IPS DF 4.7 (cell line): Measurements from ENCODE around the gene E4F1.

ENCODE experiments used
- DNase-seq: peaks from one replicate; pipeline ENCODE4 v3.0.0-alpha.2; 2013; ENCODE audit warnings: low spot score; ENCODE audit errors: extremely low read depth

The E4F1 gene

DNA sequence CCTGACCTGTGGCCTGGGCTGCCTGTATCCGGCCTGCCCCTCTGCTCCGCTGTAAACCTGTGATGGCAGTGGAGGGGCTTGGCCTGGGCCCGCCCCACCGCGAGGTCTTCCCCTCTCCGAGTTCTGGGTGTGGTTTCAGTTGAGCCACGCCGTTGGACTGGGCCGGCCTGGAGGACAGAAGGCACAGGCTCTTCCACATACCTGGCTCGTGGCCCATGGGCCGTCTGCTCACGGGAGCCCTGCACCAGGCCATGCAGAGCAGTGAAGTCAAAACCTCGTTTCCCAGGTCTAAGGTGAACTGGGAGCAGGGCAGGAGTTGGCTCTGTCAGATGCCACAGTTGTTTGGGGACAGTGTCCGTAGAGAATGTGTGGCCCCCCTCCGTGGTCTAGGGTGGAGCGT lies 50.1 kb downstream of the E4F1 start:
- DNase-seq: no peak

DNA sequence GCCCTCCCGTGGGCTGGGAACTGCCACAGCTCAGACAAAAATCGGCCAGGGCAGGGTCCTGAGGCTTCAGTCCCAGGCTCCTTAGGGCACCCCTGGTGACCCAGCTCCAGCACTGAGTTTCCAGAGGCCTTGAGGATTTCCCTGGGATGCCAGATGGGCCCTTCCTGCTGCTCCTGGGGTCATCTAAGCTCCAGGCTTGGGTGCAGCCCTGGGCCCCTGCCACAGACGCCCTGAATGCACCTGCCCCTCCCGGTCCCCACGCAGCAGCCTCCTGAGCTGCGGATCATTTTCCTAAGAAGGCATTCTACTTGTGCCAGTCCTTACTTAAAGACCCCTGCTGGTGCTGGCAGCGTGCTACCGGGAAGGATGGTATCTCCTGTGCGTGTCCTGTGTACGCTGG lies 50.5 kb downstream of the E4F1 start:
- no peak for DNase-seq

DNA sequence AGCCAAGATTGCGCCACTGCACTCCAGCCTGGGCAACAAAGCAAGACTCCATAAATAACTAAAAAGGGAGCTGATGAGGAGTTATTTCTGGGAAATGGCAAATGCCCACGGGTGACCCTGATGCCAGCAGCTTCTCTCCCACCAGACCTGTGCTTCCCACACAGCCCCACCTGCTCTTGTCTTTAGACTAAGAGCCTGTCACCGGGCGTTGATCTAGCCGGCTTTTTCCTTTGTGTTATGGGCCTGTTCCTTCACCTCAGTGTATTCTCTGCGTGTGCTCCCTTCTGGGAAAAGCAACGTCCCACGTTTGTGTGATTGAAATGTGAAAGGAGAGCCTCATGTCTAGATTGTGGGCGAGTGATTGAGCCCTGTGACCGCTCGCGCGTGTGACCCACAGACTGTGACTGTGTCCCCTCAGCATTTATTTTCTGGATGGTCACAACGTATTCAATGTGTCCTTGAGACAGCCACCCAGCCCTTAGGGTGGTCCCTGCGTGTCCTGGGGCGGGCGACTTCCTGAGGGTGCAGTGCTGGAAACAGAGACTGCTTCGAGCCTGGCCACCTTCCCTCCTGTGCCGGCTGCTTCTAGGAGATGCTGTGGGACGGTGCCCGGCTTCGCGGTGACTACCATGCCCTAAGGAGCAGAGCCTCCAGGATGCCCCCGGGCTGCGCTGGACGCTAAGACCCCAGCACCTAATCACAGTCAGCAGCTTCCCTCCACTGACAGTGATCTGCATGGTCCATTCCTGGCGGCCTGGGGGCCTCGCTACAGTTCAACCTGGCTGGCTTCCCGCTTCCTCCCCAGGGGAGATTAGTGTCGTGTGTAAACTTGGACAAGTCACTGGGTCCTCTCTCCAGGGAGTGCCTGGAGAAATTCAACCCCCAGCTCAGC lies 52.3 kb downstream of the E4F1 start:
- no peak for DNase-seq

DNA sequence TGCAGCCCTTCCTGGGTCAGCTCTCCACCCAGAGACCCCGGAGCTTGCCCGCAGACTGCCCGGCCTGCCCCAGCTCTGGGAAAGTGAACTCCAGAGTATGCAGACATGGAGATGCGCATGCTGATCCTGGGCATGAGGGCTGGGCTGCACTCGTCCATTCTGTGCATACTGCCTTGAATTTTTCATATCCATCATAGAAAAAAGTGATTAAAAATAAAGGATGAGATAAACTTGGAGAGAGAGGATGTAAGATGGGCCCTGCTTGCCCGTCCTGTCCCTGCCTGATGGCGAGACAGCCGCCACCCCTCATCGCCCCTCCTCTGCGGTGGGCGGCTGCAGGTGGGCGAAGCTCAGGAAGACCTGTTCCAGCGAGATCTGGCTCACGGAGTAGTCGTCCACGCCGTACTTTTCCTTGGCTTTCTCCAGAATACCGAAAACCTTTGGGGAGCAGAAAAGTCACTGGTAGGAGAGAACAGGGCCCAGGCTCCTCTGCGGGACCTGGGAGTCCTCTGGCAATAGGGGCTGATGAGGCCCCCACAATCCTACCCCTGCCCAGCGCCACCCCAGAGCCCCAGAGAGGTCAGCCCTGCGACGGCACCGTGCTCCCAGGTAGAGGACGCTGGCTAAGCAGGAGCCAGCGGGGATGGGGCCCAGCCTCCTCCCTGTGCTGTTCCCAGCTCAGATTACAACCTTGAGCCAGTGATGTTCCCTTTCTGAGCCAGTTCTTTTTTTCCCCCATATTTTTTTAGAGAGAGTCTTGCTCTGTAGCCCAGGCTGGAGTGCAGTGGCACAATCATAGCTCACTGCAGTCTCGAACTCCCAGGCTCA lies 53.2 kb downstream of the E4F1 start:
- DNase-seq: no peak

DNA sequence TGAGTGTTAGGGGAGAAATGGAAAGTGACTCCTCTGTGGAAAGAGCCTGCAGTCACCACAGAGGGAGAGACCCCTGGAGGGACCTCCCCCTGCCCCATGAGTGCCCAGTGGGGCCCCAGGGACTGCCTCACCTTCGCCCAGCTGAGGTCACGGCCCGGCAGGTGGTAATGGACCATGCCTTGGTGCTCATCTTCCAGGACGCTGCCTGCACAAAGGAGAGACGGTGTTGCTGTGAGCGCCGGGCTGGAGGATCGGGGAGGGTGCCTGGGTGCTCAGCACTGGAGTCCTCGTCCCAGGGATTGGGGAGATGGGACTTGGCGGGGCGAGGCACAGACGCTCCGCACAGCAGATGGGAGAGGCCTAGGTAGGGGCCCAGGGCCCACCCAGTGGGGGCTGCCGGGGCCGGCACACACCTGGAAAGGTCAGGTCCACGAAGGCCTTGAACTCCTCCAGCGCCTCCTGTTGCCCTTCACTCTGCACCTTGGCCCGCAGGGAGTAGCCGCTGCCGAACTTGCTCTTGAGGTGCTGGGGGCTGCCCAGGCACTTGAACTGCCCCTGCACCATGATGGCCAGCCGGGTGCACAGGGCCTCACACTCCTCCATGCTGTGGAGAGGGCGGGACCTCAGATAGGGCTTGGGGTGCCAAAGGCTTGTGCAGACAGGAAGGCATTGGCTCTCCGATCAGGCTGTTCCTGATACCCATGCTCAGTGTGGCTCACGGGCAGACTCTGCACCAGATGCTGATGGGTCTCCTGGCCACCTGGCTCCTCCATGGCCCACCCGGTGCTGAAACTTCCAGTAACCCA lies 54.3 kb downstream of the E4F1 start:
- no peak for DNase-seq

DNA sequence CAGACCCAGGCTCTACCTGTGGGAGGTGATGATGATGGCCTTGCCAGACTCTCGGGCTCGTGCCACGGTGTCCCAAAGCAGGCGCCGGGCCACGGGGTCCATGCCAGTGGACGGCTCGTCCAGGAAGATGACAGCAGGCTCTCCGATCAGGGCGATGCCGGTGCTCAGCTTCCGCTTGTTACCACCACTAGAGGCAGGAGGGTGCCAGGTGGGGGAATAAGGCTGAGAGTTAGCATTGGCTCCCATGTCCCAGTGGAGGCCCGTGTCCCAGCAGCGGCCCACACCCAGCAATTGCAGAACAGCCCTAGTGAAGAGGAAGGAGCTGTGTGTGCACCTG lies 54.8 kb downstream of the E4F1 start:
- DNase-seq: no peak

DNA sequence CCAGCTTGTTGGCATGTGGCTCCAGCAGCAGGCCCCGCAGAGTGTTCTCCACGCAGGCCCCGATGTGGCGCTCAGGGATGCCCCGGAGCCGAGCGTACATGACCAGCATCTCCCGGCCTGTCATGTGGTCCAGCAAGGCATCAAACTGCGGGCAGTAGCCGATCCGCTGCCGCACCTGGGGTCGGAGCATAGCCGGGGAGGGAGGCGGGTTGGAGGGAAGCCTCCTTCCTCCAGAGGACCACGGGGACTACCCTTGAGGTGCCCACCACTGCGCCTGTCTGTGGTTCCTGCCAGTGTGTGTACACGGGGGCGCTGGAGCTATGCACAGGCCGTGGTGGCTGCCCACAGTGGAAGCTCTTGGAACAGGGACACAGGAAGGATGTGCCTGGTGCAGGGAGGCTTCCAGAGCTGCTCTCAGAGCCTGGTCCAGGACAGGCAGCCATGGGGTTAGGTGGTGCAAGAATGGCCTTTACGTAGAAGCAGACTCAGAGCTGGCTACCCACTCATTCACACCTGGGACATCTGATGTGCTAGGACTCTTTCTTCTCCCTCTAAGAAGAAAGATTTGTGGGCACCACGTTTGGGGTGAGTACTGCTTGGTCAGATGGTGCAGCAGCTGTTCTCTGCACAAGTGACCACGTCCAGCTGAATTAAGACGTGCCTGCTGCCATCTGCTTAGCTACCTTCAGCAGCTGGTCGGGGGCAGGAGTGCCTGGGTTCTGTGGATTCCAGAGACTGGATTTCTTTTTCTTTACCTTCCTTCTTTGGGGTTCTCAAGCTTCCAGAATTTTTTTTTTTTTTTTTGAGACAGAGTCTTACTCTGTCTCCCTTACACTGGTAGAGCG lies 55.8 kb downstream of the E4F1 start:
- no peak for DNase-seq

DNA sequence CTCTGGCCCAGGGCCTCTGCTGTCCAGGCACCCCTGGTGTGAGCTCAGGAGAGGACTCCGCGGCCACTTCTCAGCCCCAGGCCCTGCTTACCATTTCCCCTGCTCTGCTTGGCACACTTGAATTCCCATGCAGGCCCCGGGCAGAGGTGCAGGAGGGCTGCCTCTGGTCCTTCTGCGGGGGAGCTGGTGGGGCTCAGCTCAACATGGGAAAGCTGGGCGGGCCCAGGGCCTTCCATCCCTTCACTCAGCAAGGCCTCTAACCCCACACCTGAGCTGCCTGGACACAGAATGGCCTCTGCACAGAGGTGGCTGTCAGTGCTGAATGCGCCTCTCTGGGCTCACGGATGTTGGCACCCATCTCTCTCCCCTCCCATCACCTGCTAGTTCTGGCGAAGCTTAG lies 57.1 kb downstream of the E4F1 start:
- DNase-seq: no peak

DNA sequence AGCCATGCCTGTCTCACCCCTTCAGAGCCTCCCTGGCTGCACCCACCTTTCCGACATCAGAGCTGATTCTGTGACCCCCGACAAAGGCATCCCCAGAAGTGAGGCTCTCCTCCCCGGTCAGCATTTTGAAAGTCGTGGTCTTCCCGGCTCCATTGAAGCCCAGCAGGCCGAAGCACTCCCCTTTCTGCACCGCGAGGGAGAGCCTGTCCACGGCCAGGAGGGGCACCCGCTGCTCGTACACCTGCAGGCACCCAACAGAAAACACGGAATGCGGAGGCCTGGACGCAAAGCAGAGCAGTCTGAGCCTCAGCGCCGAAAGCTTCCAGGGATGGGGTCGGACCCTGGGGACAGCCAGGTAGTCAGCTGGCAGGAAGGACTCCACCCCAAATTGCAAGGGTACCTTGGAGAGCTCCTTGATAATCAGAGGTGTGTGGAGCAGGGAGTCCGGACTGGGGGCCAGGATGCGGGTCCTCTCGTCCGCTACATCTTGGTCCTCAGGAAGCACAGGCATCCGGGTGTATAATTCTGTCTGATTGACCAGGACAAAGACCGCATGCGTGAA lies 57.7 kb downstream of the E4F1 start:
- DNase-seq: no peak

DNA sequence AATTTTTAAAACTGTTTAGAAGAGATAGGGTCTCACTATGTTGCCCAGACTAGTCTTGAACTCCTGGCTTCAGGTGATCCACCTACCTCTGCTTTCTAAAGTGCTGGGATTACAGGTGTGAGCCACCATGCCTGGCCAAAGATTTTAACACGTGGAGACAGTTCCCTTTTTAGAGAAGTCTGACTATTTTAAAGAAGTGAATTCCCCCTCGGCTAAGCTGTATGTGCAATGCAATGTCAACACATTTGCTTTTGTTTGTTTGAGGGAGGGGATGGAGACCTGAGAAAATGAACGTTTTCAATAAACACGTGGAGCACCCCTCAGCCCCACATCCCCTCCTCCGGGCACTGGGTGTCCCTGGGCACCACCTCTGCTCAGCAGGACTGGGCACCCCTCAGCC lies 58.9 kb downstream of the E4F1 start:
- DNase-seq: no peak

DNA sequence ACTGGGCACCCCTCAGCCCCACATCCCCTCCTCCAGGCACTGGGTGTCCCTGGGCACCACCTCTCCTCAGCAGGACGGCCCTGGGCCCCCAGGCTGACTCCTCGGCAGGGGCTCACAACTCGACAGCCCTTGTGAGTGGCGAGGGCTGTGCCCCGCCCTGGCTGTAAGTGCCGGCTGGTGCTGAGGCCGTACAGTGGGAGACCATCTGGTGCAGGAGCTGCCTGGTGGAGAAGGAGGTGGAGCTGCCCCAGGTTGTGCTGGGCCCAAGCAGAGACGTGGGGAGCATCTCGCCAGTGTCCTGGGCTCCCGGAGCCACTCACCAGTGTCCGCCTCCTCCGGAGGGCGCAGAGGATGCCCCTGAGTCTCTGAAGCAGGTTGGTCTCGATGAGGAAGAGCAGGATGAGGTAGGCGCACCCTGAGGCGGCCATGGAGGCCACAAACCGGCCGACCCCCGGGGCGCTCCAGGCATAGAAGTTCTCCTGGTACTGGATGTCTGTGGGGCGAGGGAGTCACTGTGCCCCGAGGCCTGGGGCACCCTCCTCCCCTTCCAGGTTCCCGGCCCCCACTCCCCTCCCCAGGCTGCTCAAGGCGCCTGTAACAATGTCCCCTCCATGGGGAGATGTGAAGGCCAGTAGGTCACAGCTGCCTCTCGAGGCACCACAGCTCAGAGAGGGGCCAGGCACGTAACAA lies 59.6 kb downstream of the E4F1 start:
- no peak for DNase-seq

DNA sequence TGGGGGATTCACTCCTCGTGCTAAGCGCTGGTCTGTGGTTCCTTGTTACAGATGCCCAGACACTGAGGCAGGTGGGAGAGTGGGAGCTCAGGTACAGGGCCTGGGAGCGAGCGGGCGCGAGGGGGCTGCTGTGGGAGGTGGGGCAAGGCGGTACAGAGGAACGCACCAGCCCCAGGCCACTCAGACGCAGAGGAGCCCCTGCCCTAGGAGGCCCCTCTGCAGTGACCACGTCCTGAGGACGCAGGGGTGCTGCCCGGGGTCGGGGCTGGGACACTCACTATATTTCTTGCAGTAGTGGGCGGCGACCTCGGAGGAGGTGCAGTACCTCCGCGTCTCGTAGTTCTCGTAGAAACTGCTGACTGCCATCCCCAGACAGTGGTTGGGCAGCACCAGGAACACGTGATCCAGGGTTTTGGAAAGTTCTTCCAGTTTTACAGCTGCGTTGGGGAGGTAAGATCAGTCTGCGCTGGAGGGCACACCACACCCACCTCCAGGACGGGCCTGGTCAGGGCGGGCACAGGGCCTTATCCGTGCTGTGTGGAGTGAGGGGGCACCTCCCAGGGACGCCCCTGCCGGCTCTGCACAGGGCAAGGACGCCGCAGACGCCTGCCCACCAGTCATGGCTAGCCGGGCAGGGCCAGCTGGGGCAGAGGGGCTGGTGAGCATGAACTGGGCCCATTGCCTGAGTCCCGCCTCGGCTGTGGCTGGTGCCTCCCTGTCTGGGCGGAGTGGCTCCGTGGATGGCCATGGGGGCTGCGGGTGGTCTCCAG lies 60.8 kb downstream of the E4F1 start:
- DNase-seq: no peak

DNA sequence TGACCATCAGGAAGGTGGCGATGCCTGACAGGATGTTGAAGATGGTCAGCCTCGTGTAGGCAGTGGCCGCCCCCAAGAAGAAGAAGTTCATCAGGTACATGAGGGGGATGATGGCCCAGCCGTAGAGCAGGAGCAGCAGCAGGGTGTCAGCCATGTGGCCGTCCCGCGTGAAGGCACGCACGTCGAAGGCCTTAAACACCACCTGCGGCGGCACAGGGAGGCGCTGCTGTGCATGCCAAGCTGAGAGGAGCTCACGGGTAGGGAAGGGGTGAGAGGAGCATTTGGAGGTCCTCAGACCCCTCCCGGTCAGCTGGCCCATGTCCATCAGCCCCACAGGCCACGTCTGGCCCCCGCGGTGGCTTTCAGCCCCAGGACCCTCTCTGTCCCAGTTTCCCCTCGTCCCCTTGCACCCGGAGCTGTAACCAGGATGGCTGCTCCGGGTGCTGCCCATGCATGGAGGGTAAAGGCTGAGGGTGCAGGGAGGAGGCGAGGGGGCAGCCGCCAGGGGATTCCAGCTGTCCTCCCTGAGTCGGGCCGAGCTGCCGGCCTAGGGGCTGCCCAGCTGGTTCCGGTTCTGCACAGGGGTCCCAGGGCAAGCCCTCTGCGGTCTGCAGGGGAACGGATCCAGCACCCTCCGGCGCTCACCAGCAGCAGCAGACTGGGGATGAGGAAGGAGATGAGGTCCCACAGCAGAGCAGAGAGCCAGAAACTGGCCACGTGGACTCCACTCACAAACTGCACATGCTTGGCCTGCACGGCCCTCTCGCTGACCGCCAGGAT lies 61.6 kb downstream of the E4F1 start:
- DNase-seq: no peak
